ENCODE measurements around the gene CAPN6. TPM values are rescaled to one million over a fixed set of nuclear protein-coding genes. Genes with fewer than 3 reads are reported as not detected.

The CAPN6 gene
- total and polyA plus RNA-seq, 10 of the 15 experiments (the other 5 are each of a cell fraction or from before 2014, with no cell fraction given), result not detected

- H3K27ac ChIP-seq (ENCODE audit: control insufficient read depth, insufficient read depth), result no peak overlapping the region
- no peak for DNase-seq (ENCODE audit: low read depth, low spot score)
- no peak overlapping the region for H3K4me3 ChIP-seq
- H3K4me1 ChIP-seq (ENCODE audit: control insufficient read depth, insufficient read depth, low read length), result no peaks in the 10 kb centered on the region
- 32% methylated on average over 8 of the region's 8 CpGs for WGBS (ENCODE audit: insufficient coverage, insufficient replicate concordance, low lambda C conversion rate, missing lambda C conversion rate)
- in situ Hi-C loops (cut with MboI) (no loop called here), intact Hi-C loops (cut with micrococcal nuclease; ENCODE audit: unreplicated experiment) (no loop called here)
- no peaks in the 10 kb centered on the region for H3K36me3 ChIP-seq (ENCODE audit: control insufficient read depth in 2 of 2, insufficient read depth in 2 of 2, low read length in 1 of 2)
- H2AFZ ChIP-seq (ENCODE audit: control insufficient read depth, low read depth, low read length), result no peak overlapping the region
- no peak overlapping the region for H3K9ac ChIP-seq (ENCODE audit: control insufficient read depth, insufficient read depth, low read length)
- no peak for FAIRE-seq
- SMC1A ChIA-PET (ENCODE audit: uncharacterized antibody, unreplicated experiment), result no interaction called here
- CTCF ChIA-PET, result interaction anchor here (1.5 kb wide), 1 partner anchor 9 kb away, joined by 4 read pairs; no protein-coding TSS in a partner anchor
- no peaks in the 10 kb centered on the region for H3K9me3 ChIP-seq (replicated peaks; ENCODE audit: control insufficient read depth, insufficient read depth, low read length)
- no peak overlapping the region for H3K4me2 ChIP-seq (ENCODE audit: control insufficient read depth, insufficient read depth)
- H3K79me2 ChIP-seq (ENCODE audit: control insufficient read depth, insufficient read depth, low read length), result no peaks in the 10 kb centered on the region
- POLR2A ChIA-PET, result no interaction called here
- no peaks in the 10 kb centered on the region for H4K20me1 ChIP-seq (ENCODE audit: control insufficient read depth, insufficient read depth)
- no peaks in the 10 kb centered on the region; a peak in 2 of 4 replicates for H3K27me3 ChIP-seq (replicated peaks in 1 of 2; ENCODE audit: control insufficient read depth in 2 of 2, insufficient read depth in 2 of 2, low read length in 1 of 2)
- no peak for ATAC-seq
- RAD21 ChIA-PET (ENCODE audit: unreplicated experiment), result no interaction called here
- BruUV-seq (replicated peaks), result no TSS peak
- TF ChIP-seq EZH2 (IDR thresholded peaks at IDR 0.05; ENCODE audit: borderline replicate concordance, control insufficient read depth, low read depth, low read length), result no peak
- no peak for TF ChIP-seq ZZZ3 (IDR thresholded peaks at IDR 0.05; ENCODE audit: control insufficient read depth, insufficient read length, low read depth)
- TF ChIP-seq ZBTB33 (IDR thresholded peaks at IDR 0.05), result no peak
- TF ChIP-seq, protein P1, sequence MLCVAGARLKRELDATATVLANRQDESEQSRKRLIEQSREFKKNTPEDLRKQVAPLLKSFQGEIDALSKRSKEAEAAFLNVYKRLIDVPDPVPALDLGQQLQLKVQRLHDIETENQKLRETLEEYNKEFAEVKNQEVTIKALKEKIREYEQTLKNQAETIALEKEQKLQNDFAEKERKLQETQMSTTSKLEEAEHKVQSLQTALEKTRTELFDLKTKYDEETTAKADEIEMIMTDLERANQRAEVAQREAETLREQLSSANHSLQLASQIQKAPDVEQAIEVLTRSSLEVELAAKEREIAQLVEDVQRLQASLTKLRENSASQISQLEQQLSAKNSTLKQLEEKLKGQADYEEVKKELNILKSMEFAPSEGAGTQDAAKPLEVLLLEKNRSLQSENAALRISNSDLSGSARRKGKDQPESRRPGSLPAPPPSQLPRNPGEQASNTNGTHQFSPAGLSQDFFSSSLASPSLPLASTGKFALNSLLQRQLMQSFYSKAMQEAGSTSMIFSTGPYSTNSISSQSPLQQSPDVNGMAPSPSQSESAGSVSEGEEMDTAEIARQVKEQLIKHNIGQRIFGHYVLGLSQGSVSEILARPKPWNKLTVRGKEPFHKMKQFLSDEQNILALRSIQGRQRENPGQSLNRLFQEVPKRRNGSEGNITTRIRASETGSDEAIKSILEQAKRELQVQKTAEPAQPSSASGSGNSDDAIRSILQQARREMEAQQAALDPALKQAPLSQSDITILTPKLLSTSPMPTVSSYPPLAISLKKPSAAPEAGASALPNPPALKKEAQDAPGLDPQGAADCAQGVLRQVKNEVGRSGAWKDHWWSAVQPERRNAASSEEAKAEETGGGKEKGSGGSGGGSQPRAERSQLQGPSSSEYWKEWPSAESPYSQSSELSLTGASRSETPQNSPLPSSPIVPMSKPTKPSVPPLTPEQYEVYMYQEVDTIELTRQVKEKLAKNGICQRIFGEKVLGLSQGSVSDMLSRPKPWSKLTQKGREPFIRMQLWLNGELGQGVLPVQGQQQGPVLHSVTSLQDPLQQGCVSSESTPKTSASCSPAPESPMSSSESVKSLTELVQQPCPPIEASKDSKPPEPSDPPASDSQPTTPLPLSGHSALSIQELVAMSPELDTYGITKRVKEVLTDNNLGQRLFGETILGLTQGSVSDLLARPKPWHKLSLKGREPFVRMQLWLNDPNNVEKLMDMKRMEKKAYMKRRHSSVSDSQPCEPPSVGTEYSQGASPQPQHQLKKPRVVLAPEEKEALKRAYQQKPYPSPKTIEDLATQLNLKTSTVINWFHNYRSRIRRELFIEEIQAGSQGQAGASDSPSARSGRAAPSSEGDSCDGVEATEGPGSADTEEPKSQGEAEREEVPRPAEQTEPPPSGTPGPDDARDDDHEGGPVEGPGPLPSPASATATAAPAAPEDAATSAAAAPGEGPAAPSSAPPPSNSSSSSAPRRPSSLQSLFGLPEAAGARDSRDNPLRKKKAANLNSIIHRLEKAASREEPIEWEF (IDR thresholded peaks at IDR 0.05; ENCODE audit: insufficient replicate concordance, low read depth, low read length), result no peak
- TF ChIP-seq BCL11A (IDR thresholded peaks at IDR 0.05; ENCODE audit: low read depth, low read length), result no peak
- no peak for TF ChIP-seq CEBPB (IDR thresholded peaks at IDR 0.05; ENCODE audit: borderline replicate concordance in 1 of 2, low read depth in 2 of 2, low read length in 2 of 2)
- no peak for TF ChIP-seq ZNF687 (IDR thresholded peaks at IDR 0.05)
- TF ChIP-seq ATF7 (IDR thresholded peaks at IDR 0.05; ENCODE audit: low read depth), result no peak
- no peak for TF ChIP-seq DPF2 (IDR thresholded peaks at IDR 0.05)
- TF ChIP-seq, protein P2, sequence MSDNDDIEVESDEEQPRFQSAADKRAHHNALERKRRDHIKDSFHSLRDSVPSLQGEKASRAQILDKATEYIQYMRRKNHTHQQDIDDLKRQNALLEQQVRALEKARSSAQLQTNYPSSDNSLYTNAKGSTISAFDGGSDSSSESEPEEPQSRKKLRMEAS (IDR thresholded peaks at IDR 0.05; ENCODE audit: low read depth, low read length), result no peak
Observed at GRCh38 chrX:111284631-111285293, 14.5 kb upstream of the CAPN6 start.
